ENCODE data around the gene PPP1CA.

The PPP1CA gene

GRCh38 chr11:67396587-67397389 lies 4.9 kb downstream of the PPP1CA start:
- H3K27ac Mint-ChIP-seq: no peak overlapping the region
- H3K36me3 Mint-ChIP-seq: peaks cover 8% of the 10 kb centered on the region
- ATAC-seq (ENCODE audit: low read depth): no peak
- peaks cover 31% of the 10 kb centered on the region for H3K4me1 Mint-ChIP-seq
- H3K4me3 Mint-ChIP-seq: no peak overlapping the region
- no peaks in the 10 kb centered on the region for H3K9me3 Mint-ChIP-seq
- DNase-seq (ENCODE audit: low spot score in 2 of 2): no peak
- no peaks in the 10 kb centered on the region for H3K27me3 Mint-ChIP-seq

GRCh38 chr11:67396259-67396581 lies 5.4 kb downstream of the PPP1CA start:
- H3K36me3 Mint-ChIP-seq: peaks cover 8% of the 10 kb centered on the region
- no peak overlapping the region for H3K4me3 Mint-ChIP-seq
- no peaks in the 10 kb centered on the region for H3K9me3 Mint-ChIP-seq
- no peaks in the 10 kb centered on the region for H3K27me3 Mint-ChIP-seq
- DNase-seq (ENCODE audit: low spot score in 2 of 2) (no peak), ATAC-seq (ENCODE audit: low read depth) (no peak)
- peaks cover 33% of the 10 kb centered on the region for H3K4me1 Mint-ChIP-seq
- H3K27ac Mint-ChIP-seq: no peak overlapping the region

GRCh38 chr11:67395555-67396258 lies 6.0 kb downstream of the PPP1CA start:
- ATAC-seq (ENCODE audit: low read depth) (no peak), DNase-seq (ENCODE audit: low spot score in 2 of 2) (no peak)
- Mint-ChIP-seq H3K4me3 (no peak overlapping the region), H3K27me3 (no peaks in the 10 kb centered on the region), H3K9me3 (no peaks in the 10 kb centered on the region), H3K36me3 (peaks cover 8% of the 10 kb centered on the region), H3K27ac (no peak overlapping the region), H3K4me1 (peaks cover 36% of the 10 kb centered on the region)

- Mint-ChIP-seq H3K4me3 (peak overlapping the region; percentile 70), H3K4me1 (peaks cover 41% of the 10 kb centered on the region), H3K27me3 (no peaks in the 10 kb centered on the region), H3K36me3 (peaks cover 6% of the 10 kb centered on the region), H3K9me3 (no peaks in the 10 kb centered on the region), H3K27ac (peak overlapping the region; percentile 17)
- no peak for DNase-seq (ENCODE audit: low spot score in 2 of 2)
- ATAC-seq (ENCODE audit: low read depth): no peak
Measured at GRCh38 chr11:67393990-67394389, 7.7 kb downstream of the PPP1CA start.

GRCh38 chr11:67393437-67393836 lies 8.2 kb downstream of the PPP1CA start:
- H3K9me3 Mint-ChIP-seq: no peaks in the 10 kb centered on the region
- ATAC-seq (ENCODE audit: low read depth) (no peak), DNase-seq (ENCODE audit: low spot score in 2 of 2) (no peak)
- peak overlapping the region; percentile 70 for H3K4me3 Mint-ChIP-seq
- H3K4me1 Mint-ChIP-seq: peaks cover 42% of the 10 kb centered on the region
- H3K36me3 Mint-ChIP-seq: peaks cover 6% of the 10 kb centered on the region
- H3K27ac Mint-ChIP-seq: peak overlapping the region; percentile 17
- H3K27me3 Mint-ChIP-seq: no peaks in the 10 kb centered on the region

GRCh38 chr11:67392183-67392715 lies 9.4 kb downstream of the PPP1CA start:
- Mint-ChIP-seq H3K36me3 (no peaks in the 10 kb centered on the region), H3K4me3 (peak overlapping the region; percentile 88), H3K9me3 (no peaks in the 10 kb centered on the region), H3K27ac (peak overlapping the region; percentile 55), H3K27me3 (no peaks in the 10 kb centered on the region), H3K4me1 (peaks cover 40% of the 10 kb centered on the region)
- peak; percentile 5 for ATAC-seq (ENCODE audit: low read depth)
- no peak for DNase-seq (ENCODE audit: low spot score in 2 of 2)

GRCh38 chr11:67391304-67392182 lies 10.1 kb downstream of the PPP1CA start, which contains the start of gene RAD9A:
RAD9A (plus strand) TSS chr11:67391986; CDS start chr11:67392045, 59 bp downstream.
- ATAC-seq (ENCODE audit: low read depth): peak; percentile 84

GRCh38 chr11:67390947-67391303 lies 10.7 kb downstream of the PPP1CA start:
- ATAC-seq (ENCODE audit: low read depth) (no peak), DNase-seq (ENCODE audit: low spot score in 2 of 2) (no peak)
- no peaks in the 10 kb centered on the region for H3K27me3 Mint-ChIP-seq
- peaks cover 32% of the 10 kb centered on the region for H3K4me1 Mint-ChIP-seq
- H3K36me3 Mint-ChIP-seq: no peaks in the 10 kb centered on the region
- peak overlapping the region; percentile 35 for H3K27ac Mint-ChIP-seq
- H3K4me3 Mint-ChIP-seq: peak overlapping the region; percentile 88
- H3K9me3 Mint-ChIP-seq: no peaks in the 10 kb centered on the region

More at GRCh38 chr11:67391304-67392182, 10.1 kb downstream of the PPP1CA start, which contains the start of gene RAD9A:
- H3K4me1 Mint-ChIP-seq: peaks cover 35% of the 10 kb centered on the region
- no peaks in the 10 kb centered on the region for H3K36me3 Mint-ChIP-seq
- H3K9me3 Mint-ChIP-seq: no peaks in the 10 kb centered on the region
- peak within 1 kb of the TSS; percentile 88 for H3K4me3 Mint-ChIP-seq
- peak; percentile 85 to 89 for DNase-seq (ENCODE audit: low spot score in 2 of 2)
- peak within 1 kb of the TSS; percentile 55 for H3K27ac Mint-ChIP-seq
- H3K27me3 Mint-ChIP-seq: no peaks in the 10 kb centered on the region

GRCh38 chr11:67389477-67389876 lies 12.2 kb downstream of the PPP1CA start:
- H3K36me3 Mint-ChIP-seq: no peaks in the 10 kb centered on the region

GRCh38 chr11:67387518-67387917 lies 14.1 kb downstream of the PPP1CA start:
- ATAC-seq (ENCODE audit: low read depth) (no peak), DNase-seq (ENCODE audit: low spot score in 2 of 2) (no peak)
- H3K4me1 Mint-ChIP-seq: peaks cover 22% of the 10 kb centered on the region
- H3K27ac Mint-ChIP-seq: peak overlapping the region; percentile 62
- no peaks in the 10 kb centered on the region for H3K36me3 Mint-ChIP-seq
- no peak overlapping the region for H3K4me3 Mint-ChIP-seq
- H3K27me3 Mint-ChIP-seq: no peaks in the 10 kb centered on the region
- H3K9me3 Mint-ChIP-seq: no peaks in the 10 kb centered on the region

More at GRCh38 chr11:67389477-67389876, 12.2 kb downstream of the PPP1CA start:
- ATAC-seq (ENCODE audit: low read depth): peak; percentile 44
- Mint-ChIP-seq H3K27ac (peak overlapping the region; percentile 14), H3K4me3 (peak overlapping the region; percentile 75), H3K27me3 (no peaks in the 10 kb centered on the region), H3K4me1 (peaks cover 32% of the 10 kb centered on the region), H3K9me3 (no peaks in the 10 kb centered on the region)
- DNase-seq (ENCODE audit: low spot score in 2 of 2): peak; percentile 55 to 58

GRCh38 chr11:67387069-67387468 lies 14.6 kb downstream of the PPP1CA start:
- H3K4me1 Mint-ChIP-seq: peaks cover 21% of the 10 kb centered on the region
- no peak overlapping the region for H3K4me3 Mint-ChIP-seq
- no peaks in the 10 kb centered on the region for H3K36me3 Mint-ChIP-seq

GRCh38 chr11:67384851-67385366 lies 16.7 kb downstream of the PPP1CA start:
- H3K27me3 Mint-ChIP-seq: no peaks in the 10 kb centered on the region
- DNase-seq (ENCODE audit: low spot score in 2 of 2): no peak
- no peaks in the 10 kb centered on the region for H3K36me3 Mint-ChIP-seq
- H3K9me3 Mint-ChIP-seq: no peaks in the 10 kb centered on the region
- peaks cover 27% of the 10 kb centered on the region for H3K4me1 Mint-ChIP-seq
- no peak overlapping the region for H3K4me3 Mint-ChIP-seq
- no peak overlapping the region for H3K27ac Mint-ChIP-seq
- ATAC-seq (ENCODE audit: low read depth): no peak

More at GRCh38 chr11:67387069-67387468, 14.6 kb downstream of the PPP1CA start:
- peak overlapping the region; percentile 62 for H3K27ac Mint-ChIP-seq
- no peaks in the 10 kb centered on the region for H3K9me3 Mint-ChIP-seq
- H3K27me3 Mint-ChIP-seq: no peaks in the 10 kb centered on the region
- DNase-seq (ENCODE audit: low spot score in 2 of 2): no peak
- no peak for ATAC-seq (ENCODE audit: low read depth)
